Measurements from ENCODE around the gene LSMEM2. TPM values are rescaled to one million over a fixed set of nuclear protein-coding genes. Genes with fewer than 3 reads are reported as not detected.

The LSMEM2 gene
- total RNA-seq, 2 donors from 2014 or later: not detected

DNA sequence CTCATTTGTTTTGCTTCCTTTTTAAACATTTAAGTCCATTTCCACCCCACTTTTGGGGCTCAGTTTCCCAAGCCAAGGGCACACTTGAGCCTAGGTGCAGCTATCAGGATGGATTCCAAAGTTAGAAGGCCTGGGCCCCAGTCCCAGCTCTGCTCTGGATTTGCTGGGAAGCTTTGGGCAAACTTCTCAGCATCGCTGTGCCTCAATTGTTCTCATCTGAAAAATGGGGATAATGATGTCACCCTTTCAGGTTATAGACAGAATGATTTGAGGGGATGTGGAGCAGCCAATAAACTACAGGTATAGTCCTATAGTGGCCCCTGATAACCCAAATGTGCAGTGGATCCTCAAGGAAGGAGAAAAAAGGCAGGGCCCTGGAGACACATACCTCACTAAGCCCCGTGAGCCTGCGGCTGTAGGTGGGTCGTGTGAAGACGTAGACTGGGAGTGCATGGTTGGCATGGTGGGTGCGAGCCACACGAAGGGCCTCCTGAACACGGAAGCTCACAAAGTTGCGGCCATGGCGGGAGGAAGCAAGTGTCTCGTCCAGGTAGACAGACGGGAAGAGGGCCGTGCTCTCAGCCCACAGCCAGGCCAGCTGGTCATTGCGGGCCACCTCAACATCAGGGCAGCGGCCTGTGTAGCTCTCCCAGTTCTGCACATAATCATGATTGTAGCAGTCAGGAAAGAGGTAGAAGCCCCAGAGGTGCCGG is 40.5 kb downstream of the LSMEM2 start:
- peaks cover 4% of the 10 kb centered on the region for H3K36me3 ChIP-seq
- H3K27ac ChIP-seq: no peak overlapping the region
- no peaks in the 10 kb centered on the region for H3K9me3 ChIP-seq
- peaks cover 26 to 44% of the 10 kb centered on the region in 2 donors for H3K4me1 ChIP-seq (ENCODE audit: control insufficient read depth in 1 of 2, low read depth in 2 of 2)
- no peak for ATAC-seq (ENCODE audit: insufficient number of reproducible peaks, low FRiP score, low read depth)
- H3K4me3 ChIP-seq: peak overlapping the region; percentile 73
- no peak for DNase-seq (ENCODE audit: low spot score)
- no peaks in the 10 kb centered on the region for H3K27me3 ChIP-seq (replicated peaks; ENCODE audit: insufficient read depth)
- no peak for TF ChIP-seq CTCF (IDR thresholded peaks at IDR 0.05)

- no peak for TF ChIP-seq CTCF (IDR thresholded peaks at IDR 0.05)
- no peaks in the 10 kb centered on the region for H3K9me3 ChIP-seq
- peaks cover 26 to 44% of the 10 kb centered on the region in 2 donors for H3K4me1 ChIP-seq (ENCODE audit: control insufficient read depth in 1 of 2, low read depth in 2 of 2)
- H3K27ac ChIP-seq: peak overlapping the region; percentile 91 to 97
- DNase-seq (ENCODE audit: low spot score): no peak
- no peaks in the 10 kb centered on the region for H3K27me3 ChIP-seq (replicated peaks; ENCODE audit: insufficient read depth)
- peak overlapping the region; percentile 73 for H3K4me3 ChIP-seq
- ATAC-seq (ENCODE audit: insufficient number of reproducible peaks, low FRiP score, low read depth): no peak
- peaks cover 4% of the 10 kb centered on the region for H3K36me3 ChIP-seq
These were observed 41.2 kb downstream of the LSMEM2 start for GRCh38 chr3:50319894-50320625.

DNA sequence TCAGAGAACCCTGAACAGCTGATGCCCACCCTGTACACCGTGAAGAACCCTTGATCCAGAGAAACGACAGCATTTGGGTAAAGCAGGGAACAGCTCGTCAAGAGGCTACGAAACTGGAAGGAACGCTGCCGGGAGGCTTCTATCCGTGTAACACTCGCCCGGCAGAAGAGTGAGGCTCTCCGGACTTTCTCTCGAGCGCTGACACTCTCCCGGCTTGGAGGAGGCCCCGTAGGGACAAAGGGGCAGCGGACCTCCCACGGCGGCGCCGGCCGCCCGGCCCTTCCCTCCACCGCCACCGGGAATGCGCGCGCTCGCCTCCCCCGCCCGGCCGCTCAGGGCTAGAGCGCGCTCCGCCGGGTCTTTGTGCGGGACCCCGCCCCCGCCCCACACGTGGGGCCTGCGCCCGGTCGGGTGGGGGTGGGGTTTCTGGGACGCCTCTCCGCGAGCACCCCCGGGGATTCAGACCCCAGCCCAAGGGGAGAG is 42.0 kb downstream of the LSMEM2 start:
- no peak for DNase-seq (ENCODE audit: low spot score)
- TF ChIP-seq CTCF (IDR thresholded peaks at IDR 0.05): no peak

GRCh38 chr3:50321336-50322114 is 42.6 kb downstream of the LSMEM2 start:
- Histone ChIP-seq H3K4me1 (ENCODE audit: control insufficient read depth in 1 of 2, low read depth in 2 of 2) (peaks cover 26 to 44% of the 10 kb centered on the region in 2 donors), H3K9me3 (no peaks in the 10 kb centered on the region), H3K4me3 (peak overlapping the region; percentile 73), H3K27ac (peak overlapping the region; percentile 91 to 97), H3K36me3 (peaks cover 10% of the 10 kb centered on the region), H3K27me3 (replicated peaks; ENCODE audit: insufficient read depth) (no peaks in the 10 kb centered on the region)
- peak; percentile 42 for TF ChIP-seq CTCF (IDR thresholded peaks at IDR 0.05)
- DNase-seq (ENCODE audit: low spot score) (no peak), ATAC-seq (ENCODE audit: insufficient number of reproducible peaks, low FRiP score, low read depth) (peak; percentile 71)

More for the DNA sequence above, 42.0 kb downstream of the LSMEM2 start:
- H3K36me3 ChIP-seq: peaks cover 6% of the 10 kb centered on the region
- H3K27me3 ChIP-seq (replicated peaks; ENCODE audit: insufficient read depth): no peaks in the 10 kb centered on the region
- H3K4me3 ChIP-seq: peak overlapping the region; percentile 73
- peak; percentile 27 for ATAC-seq (ENCODE audit: insufficient number of reproducible peaks, low FRiP score, low read depth)
- H3K9me3 ChIP-seq: no peaks in the 10 kb centered on the region
- H3K4me1 ChIP-seq (ENCODE audit: control insufficient read depth in 1 of 2, low read depth in 2 of 2): peaks cover 26 to 44% of the 10 kb centered on the region in 2 donors
- peak overlapping the region; percentile 91 to 97 for H3K27ac ChIP-seq

DNA sequence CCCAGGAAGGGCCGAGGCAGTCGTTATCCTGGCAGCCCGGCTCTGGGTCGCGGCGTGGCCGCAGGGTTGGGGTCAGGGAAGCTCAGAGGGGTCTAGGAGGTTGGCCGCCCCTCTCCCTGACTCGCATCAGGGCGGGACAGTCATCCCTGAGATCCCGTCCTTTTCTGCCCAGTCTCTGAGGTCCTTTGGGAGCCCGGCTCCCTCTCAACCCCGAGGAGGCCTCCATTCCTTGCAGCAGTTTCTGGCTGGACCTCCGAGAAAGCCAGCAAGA is 43.2 kb downstream of the LSMEM2 start:
- H3K27ac ChIP-seq: peak overlapping the region; percentile 91 to 97
- no peaks in the 10 kb centered on the region for H3K27me3 ChIP-seq (replicated peaks; ENCODE audit: insufficient read depth)
- no peaks in the 10 kb centered on the region for H3K9me3 ChIP-seq
- ATAC-seq (ENCODE audit: insufficient number of reproducible peaks, low FRiP score, low read depth) (no peak), DNase-seq (ENCODE audit: low spot score) (no peak)
- peaks cover 29 to 50% of the 10 kb centered on the region in 2 donors for H3K4me1 ChIP-seq (ENCODE audit: control insufficient read depth in 1 of 2, low read depth in 2 of 2)
- TF ChIP-seq CTCF (IDR thresholded peaks at IDR 0.05): no peak
- H3K36me3 ChIP-seq: peaks cover 10% of the 10 kb centered on the region
- peak overlapping the region; percentile 73 for H3K4me3 ChIP-seq

Data from thoracic aorta (tissue), 2 donors.